Lung (tissue), 12 donors: ENCODE results near the gene KRT34. TPM values are rescaled to one million over a fixed set of nuclear protein-coding genes. Genes with fewer than 3 reads are reported as not detected.
"Not testable (repeated sequence)": the region's sequence is repeated elsewhere in the genome, so short reads cannot be mapped to it uniquely, and the experiment has no call there.

ENCODE experiments used
- ATAC-seq: fragments of 200-7000 bp; cut with Tn5 transposase; one replicate; pipeline ENCODE4 v1.9.1; 2020; ENCODE audit warnings: moderate number of reproducible peaks; ENCODE audit not compliant: insufficient read depth, low FRiP score
- DNase-seq, 3 donors: peaks; one replicate each; pipeline ENCODE4 v3.0.0-alpha.2; 2013 to 2017
- H3K27ac ChIP-seq, 2 donors: one replicate each; pipeline ENCODE4 v1.5.1; 2013; ENCODE audit warnings: mild to moderate bottlenecking in 2 of 2, moderate library complexity in 2 of 2, control low read depth in 1 of 2, inconsistent platforms in 1 of 2, low read depth in 1 of 2, low read length in 1 of 2
- H3K27me3 ChIP-seq, 3 donors: one replicate each; pipeline ENCODE4 v1.5.1; 2013; ENCODE audit warnings: low read length in 2 of 3; ENCODE audit not compliant: control insufficient read depth in 3 of 3, insufficient read depth in 3 of 3
- H3K36me3 ChIP-seq, 4 donors: one replicate each; pipeline ENCODE4 v1.5.1; 2013; ENCODE audit warnings: low read length in 4 of 4, mild to moderate bottlenecking in 1 of 4, moderate library complexity in 1 of 4; ENCODE audit not compliant: control insufficient read depth in 4 of 4, insufficient read depth in 4 of 4
- H3K4me1 ChIP-seq, 5 donors: one replicate each; pipeline ENCODE4 v1.5.1; 2013; ENCODE audit warnings: low read length in 5 of 5, mild to moderate bottlenecking in 2 of 5, moderate library complexity in 1 of 5; ENCODE audit not compliant: control insufficient read depth in 5 of 5, insufficient read depth in 5 of 5
- H3K4me3 ChIP-seq: one replicate; pipeline ENCODE4 v1.5.1; 2013; ENCODE audit warnings: mild to moderate bottlenecking, control low read depth, moderate library complexity
- H3K9ac ChIP-seq, 2 donors: one replicate each; pipeline ENCODE4 v1.5.1; 2013; ENCODE audit warnings: low read length in 2 of 2, control low read depth in 1 of 2; ENCODE audit not compliant: insufficient read depth in 1 of 2
- H3K9me3 ChIP-seq, 4 donors: one replicate each; pipeline ENCODE4 v1.5.1; 2013; ENCODE audit warnings: low read length in 3 of 4, mild to moderate bottlenecking in 1 of 4, moderate library complexity in 1 of 4; ENCODE audit not compliant: control insufficient read depth in 4 of 4, insufficient read depth in 3 of 4
- WGBS, 2 donors: extraction: QIAGEN DNeasy Blood & Tissue Kit; methylation state at CpG; one replicate each; pipeline ENCODE4 v1.1.7; 2013; 5-methylcytosine and 5-hydroxymethylcytosine counted together
- polyA plus RNA-seq, 2 donors: library from polyadenylated mRNA; stranded (reverse); fragments of 200-250 nt; gene quantifications; one replicate each; pipeline ENCODE4 v1.2.1, GENCODE V29; 2013
- total RNA-seq, 2 donors: library from RNA; depleted of rRNA in 1 of 2; stranded (reverse); fragments of >200 nt in 1 of 2; gene quantifications; one replicate each; pipeline ENCODE4 v1.2.1, GENCODE V29; 2014 to 2021
- TF ChIP-seq, protein P1 (sequence below): IDR thresholded peaks from 2 replicates; pipeline ENCODE4 v1.5.1; 2012; ENCODE audit warnings: mild to moderate bottlenecking; ENCODE audit errors: control extremely low read depth, extremely low read depth
- donor health status: control.
- donor health status: control.
- donor health status: Bipolar disorder and iron deficiency.
- donor health status: healthy.
- donor health status: DM: yes; HTN: yes; CAD: no.

KRT34 gene
- total and polyA plus RNA-seq, 4 donors: not detected

DNA sequence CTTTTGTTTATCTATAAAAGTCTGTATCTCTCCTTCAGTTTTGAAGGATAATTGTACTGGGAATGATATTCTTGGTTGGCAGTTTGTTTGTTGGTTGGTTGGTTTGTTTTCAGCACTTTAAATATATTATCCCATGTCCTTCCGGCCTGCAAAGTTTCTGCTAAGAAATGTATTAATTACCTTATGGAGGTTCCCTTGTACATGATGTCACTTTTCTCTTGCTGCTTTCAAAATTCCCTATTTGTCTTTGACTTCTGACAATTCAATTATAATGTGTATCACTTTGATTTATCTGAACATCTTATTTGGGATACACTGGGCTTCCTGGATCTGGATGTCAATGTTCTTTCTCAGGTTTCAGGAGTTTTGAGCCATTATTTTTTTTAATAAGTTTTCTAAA lies 4.1 kb upstream of the KRT34 start:
- TF ChIP-seq, protein P1, sequence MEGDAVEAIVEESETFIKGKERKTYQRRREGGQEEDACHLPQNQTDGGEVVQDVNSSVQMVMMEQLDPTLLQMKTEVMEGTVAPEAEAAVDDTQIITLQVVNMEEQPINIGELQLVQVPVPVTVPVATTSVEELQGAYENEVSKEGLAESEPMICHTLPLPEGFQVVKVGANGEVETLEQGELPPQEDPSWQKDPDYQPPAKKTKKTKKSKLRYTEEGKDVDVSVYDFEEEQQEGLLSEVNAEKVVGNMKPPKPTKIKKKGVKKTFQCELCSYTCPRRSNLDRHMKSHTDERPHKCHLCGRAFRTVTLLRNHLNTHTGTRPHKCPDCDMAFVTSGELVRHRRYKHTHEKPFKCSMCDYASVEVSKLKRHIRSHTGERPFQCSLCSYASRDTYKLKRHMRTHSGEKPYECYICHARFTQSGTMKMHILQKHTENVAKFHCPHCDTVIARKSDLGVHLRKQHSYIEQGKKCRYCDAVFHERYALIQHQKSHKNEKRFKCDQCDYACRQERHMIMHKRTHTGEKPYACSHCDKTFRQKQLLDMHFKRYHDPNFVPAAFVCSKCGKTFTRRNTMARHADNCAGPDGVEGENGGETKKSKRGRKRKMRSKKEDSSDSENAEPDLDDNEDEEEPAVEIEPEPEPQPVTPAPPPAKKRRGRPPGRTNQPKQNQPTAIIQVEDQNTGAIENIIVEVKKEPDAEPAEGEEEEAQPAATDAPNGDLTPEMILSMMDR: no peak
- H3K27me3 ChIP-seq: no peaks in the 10 kb centered on the region
- H3K36me3 ChIP-seq: no peaks in the 10 kb centered on the region
- H3K9ac ChIP-seq: no peak overlapping the region
- peaks cover 0 to 8% (median 3%) of the 10 kb centered on the region in 4 donors for H3K9me3 ChIP-seq
- no peak overlapping the region for H3K27ac ChIP-seq
- WGBS, 2 donors: 92 to 100% methylated on average over 1 of the region's 1 CpG
- H3K4me1 ChIP-seq: no peaks in the 10 kb centered on the region
- no peak for DNase-seq
- no peak for ATAC-seq
- H3K4me3 ChIP-seq: no peak overlapping the region

- H3K4me1 ChIP-seq: no peaks in the 10 kb centered on the region
- no peaks in the 10 kb centered on the region for H3K36me3 ChIP-seq
- TF ChIP-seq, protein P1: no peak
- ATAC-seq (no peak), DNase-seq (no peak)
- no peak overlapping the region for H3K9ac ChIP-seq
- peaks cover 0 to 8% (median 3%) of the 10 kb centered on the region in 4 donors for H3K9me3 ChIP-seq
- no peak overlapping the region for H3K4me3 ChIP-seq
- 93 to 100% methylated on average over 1 of the region's 1 CpG for WGBS, 2 donors
- H3K27ac ChIP-seq: no peak overlapping the region
- H3K27me3 ChIP-seq: no peaks in the 10 kb centered on the region
These were observed 1.6 kb upstream of the KRT34 start for GRCh38 chr17:41383690-41384089.

DNA sequence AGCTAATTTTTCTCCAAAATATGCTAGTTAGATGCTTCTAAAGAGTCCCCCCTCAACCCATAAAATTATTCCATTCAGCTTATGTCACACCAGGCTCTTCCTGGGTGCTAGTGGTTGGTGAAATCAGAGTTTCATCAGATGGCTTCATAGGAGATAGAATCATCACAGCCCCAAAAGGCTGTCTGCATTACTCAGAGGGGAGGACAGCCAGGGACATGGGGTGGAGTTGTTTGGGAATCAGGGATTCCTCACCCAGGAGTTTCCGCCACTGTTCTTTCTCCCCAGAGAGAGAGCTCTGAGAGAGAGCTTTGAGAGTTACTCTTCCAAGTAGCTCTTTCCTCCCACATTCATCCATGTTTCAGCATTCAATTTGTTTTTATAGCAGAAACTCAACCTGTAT lies 288 bp upstream of the KRT34 start:
- Histone ChIP-seq H3K4me3 (no peak overlapping the region), H3K9me3 (peaks cover 0 to 8% (median 3%) of the 10 kb centered on the region in 4 donors), H3K36me3 (no peaks in the 10 kb centered on the region), H3K27ac (no peak overlapping the region), H3K9ac (no peak overlapping the region), H3K4me1 (no peaks in the 10 kb centered on the region), H3K27me3 (no peaks in the 10 kb centered on the region)
- no peak for DNase-seq
- no peak for ATAC-seq
- WGBS, 2 donors: 85 to 100% methylated on average over 1 of the region's 1 CpG
- TF ChIP-seq, protein P1: no peak

DNA sequence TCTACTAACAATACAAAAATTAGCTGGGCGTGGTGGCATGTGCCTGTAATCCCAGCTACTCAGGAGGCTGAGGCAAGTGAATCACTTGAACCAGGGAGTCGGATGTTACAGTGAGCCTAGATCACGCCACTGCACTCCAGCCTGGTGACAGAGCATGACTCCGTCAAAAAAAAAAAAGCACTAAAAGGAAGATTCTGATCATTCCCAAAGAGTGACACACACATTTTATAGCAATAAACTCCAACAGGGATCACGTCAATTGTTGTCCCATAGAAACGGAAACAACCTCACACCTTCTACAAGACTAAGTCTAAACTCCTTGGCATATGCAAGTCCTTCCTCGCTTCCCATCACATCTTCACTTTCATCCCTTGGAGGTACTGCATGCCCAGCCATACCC lies 2.0 kb downstream of the KRT34 start:
- H3K9ac ChIP-seq: not testable (repeated sequence)

More for the DNA sequence above, 2.0 kb downstream of the KRT34 start:
- 93 to 95% methylated on average over 7 of the region's 7 CpGs for WGBS, 2 donors
- not testable (repeated sequence) for ATAC-seq, DNase-seq, H3K4me1 ChIP-seq, H3K36me3 ChIP-seq, H3K9me3 ChIP-seq, H3K27ac ChIP-seq, H3K4me3 ChIP-seq, H3K27me3 ChIP-seq
